ENCODE data around the gene CRELD1. TPM values are rescaled to one million over a fixed set of nuclear protein-coding genes. Genes with fewer than 3 reads are reported as not detected.

The CRELD1 gene
- total and polyA plus RNA-seq, 9 of the 15 experiments (the other 6 are each of a cell fraction or from before 2014, with no cell fraction given): 3.3 to 25.8 (median 16.5) TPM

DNA sequence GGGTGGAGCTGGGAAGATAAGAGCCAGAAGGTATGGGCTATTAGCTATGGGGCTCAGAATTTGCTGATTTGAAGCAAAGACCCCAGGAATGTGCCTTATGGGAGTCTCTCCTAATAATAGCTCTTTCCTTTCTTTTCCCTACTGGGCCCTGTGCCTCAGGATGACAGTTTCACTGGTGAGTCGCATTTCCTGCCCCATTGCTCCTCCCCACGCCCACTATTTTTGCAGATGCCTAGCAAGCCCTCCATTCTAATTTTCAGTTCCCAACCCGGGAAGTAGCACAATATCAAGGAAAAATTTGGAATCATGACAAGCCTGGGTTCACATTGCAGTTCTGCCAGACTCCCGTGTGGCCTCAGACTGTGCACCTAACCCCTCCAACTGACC, 30.4 kb upstream of the CRELD1 start (continued):
- TF ChIP-seq TAF7 (tag; IDR thresholded peaks at IDR 0.05): no peak
- no peak for TF ChIP-seq MCM5 (IDR thresholded peaks at IDR 0.05; ENCODE audit: low read depth)
- TF ChIP-seq FOXJ3 (CRISPR knock-in tag; IDR thresholded peaks at IDR 0.05): no peak
- no peak for TF ChIP-seq HNRNPLL (IDR thresholded peaks at IDR 0.05; ENCODE audit: low read depth, low read length, poor library complexity, severe bottlenecking)
- no peak for TF ChIP-seq MXI1 (IDR thresholded peaks at IDR 0.05; ENCODE audit: low read depth, low read length)
- no peak for TF ChIP-seq ARID1B (IDR thresholded peaks at IDR 0.05)
- no peak for TF ChIP-seq ZNF507 (tag; conservative IDR thresholded peaks at IDR 0.05)
- TF ChIP-seq POLR2H (tag; IDR thresholded peaks at IDR 0.05; ENCODE audit: low read depth): no peak
- no peak for TF ChIP-seq NFE2 (IDR thresholded peaks at IDR 0.05; ENCODE audit: low read depth)
- TF ChIP-seq, protein P1, sequence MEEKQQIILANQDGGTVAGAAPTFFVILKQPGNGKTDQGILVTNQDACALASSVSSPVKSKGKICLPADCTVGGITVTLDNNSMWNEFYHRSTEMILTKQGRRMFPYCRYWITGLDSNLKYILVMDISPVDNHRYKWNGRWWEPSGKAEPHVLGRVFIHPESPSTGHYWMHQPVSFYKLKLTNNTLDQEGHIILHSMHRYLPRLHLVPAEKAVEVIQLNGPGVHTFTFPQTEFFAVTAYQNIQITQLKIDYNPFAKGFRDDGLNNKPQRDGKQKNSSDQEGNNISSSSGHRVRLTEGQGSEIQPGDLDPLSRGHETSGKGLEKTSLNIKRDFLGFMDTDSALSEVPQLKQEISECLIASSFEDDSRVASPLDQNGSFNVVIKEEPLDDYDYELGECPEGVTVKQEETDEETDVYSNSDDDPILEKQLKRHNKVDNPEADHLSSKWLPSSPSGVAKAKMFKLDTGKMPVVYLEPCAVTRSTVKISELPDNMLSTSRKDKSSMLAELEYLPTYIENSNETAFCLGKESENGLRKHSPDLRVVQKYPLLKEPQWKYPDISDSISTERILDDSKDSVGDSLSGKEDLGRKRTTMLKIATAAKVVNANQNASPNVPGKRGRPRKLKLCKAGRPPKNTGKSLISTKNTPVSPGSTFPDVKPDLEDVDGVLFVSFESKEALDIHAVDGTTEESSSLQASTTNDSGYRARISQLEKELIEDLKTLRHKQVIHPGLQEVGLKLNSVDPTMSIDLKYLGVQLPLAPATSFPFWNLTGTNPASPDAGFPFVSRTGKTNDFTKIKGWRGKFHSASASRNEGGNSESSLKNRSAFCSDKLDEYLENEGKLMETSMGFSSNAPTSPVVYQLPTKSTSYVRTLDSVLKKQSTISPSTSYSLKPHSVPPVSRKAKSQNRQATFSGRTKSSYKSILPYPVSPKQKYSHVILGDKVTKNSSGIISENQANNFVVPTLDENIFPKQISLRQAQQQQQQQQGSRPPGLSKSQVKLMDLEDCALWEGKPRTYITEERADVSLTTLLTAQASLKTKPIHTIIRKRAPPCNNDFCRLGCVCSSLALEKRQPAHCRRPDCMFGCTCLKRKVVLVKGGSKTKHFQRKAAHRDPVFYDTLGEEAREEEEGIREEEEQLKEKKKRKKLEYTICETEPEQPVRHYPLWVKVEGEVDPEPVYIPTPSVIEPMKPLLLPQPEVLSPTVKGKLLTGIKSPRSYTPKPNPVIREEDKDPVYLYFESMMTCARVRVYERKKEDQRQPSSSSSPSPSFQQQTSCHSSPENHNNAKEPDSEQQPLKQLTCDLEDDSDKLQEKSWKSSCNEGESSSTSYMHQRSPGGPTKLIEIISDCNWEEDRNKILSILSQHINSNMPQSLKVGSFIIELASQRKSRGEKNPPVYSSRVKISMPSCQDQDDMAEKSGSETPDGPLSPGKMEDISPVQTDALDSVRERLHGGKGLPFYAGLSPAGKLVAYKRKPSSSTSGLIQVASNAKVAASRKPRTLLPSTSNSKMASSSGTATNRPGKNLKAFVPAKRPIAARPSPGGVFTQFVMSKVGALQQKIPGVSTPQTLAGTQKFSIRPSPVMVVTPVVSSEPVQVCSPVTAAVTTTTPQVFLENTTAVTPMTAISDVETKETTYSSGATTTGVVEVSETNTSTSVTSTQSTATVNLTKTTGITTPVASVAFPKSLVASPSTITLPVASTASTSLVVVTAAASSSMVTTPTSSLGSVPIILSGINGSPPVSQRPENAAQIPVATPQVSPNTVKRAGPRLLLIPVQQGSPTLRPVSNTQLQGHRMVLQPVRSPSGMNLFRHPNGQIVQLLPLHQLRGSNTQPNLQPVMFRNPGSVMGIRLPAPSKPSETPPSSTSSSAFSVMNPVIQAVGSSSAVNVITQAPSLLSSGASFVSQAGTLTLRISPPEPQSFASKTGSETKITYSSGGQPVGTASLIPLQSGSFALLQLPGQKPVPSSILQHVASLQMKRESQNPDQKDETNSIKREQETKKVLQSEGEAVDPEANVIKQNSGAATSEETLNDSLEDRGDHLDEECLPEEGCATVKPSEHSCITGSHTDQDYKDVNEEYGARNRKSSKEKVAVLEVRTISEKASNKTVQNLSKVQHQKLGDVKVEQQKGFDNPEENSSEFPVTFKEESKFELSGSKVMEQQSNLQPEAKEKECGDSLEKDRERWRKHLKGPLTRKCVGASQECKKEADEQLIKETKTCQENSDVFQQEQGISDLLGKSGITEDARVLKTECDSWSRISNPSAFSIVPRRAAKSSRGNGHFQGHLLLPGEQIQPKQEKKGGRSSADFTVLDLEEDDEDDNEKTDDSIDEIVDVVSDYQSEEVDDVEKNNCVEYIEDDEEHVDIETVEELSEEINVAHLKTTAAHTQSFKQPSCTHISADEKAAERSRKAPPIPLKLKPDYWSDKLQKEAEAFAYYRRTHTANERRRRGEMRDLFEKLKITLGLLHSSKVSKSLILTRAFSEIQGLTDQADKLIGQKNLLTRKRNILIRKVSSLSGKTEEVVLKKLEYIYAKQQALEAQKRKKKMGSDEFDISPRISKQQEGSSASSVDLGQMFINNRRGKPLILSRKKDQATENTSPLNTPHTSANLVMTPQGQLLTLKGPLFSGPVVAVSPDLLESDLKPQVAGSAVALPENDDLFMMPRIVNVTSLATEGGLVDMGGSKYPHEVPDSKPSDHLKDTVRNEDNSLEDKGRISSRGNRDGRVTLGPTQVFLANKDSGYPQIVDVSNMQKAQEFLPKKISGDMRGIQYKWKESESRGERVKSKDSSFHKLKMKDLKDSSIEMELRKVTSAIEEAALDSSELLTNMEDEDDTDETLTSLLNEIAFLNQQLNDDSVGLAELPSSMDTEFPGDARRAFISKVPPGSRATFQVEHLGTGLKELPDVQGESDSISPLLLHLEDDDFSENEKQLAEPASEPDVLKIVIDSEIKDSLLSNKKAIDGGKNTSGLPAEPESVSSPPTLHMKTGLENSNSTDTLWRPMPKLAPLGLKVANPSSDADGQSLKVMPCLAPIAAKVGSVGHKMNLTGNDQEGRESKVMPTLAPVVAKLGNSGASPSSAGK (IDR thresholded peaks at IDR 0.05): no peak
- no peak for TF ChIP-seq ZKSCAN1 (IDR thresholded peaks at IDR 0.05; ENCODE audit: low read depth, low read length)
- TF ChIP-seq THRAP3 (IDR thresholded peaks at IDR 0.05; ENCODE audit: borderline replicate concordance): no peak
- TF ChIP-seq BDP1 (IDR thresholded peaks at IDR 0.05; ENCODE audit: insufficient read depth, insufficient read length): no peak
- no peak for TF ChIP-seq ZNF644 (tag; IDR thresholded peaks at IDR 0.05; ENCODE audit: low read depth)
- TF ChIP-seq, protein P2, sequence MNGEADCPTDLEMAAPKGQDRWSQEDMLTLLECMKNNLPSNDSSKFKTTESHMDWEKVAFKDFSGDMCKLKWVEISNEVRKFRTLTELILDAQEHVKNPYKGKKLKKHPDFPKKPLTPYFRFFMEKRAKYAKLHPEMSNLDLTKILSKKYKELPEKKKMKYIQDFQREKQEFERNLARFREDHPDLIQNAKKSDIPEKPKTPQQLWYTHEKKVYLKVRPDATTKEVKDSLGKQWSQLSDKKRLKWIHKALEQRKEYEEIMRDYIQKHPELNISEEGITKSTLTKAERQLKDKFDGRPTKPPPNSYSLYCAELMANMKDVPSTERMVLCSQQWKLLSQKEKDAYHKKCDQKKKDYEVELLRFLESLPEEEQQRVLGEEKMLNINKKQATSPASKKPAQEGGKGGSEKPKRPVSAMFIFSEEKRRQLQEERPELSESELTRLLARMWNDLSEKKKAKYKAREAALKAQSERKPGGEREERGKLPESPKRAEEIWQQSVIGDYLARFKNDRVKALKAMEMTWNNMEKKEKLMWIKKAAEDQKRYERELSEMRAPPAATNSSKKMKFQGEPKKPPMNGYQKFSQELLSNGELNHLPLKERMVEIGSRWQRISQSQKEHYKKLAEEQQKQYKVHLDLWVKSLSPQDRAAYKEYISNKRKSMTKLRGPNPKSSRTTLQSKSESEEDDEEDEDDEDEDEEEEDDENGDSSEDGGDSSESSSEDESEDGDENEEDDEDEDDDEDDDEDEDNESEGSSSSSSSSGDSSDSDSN (IDR thresholded peaks at IDR 0.05; ENCODE audit: borderline replicate concordance in 1 of 2, low read depth in 2 of 2, low read length in 2 of 2): no peak
